Measurements from ENCODE around the gene DNAH3.

- TF ChIP-seq POLR2A (IDR thresholded peaks at IDR 0.05; ENCODE audit: low read depth, low read length) = no peak
- TF ChIP-seq POLR2AphosphoS5 (IDR thresholded peaks at IDR 0.05; ENCODE audit: low read depth, low read length) = no peak
- no peak for TF ChIP-seq TAF1 (IDR thresholded peaks at IDR 0.05; ENCODE audit: borderline replicate concordance, low read depth, low read length)
Measured at GRCh38 chr16:20883554-20884239, 266.9 kb downstream of the DNAH3 start.
